Activated CD4-positive, CD25-positive, alpha-beta regulatory T cell (primary cell): Measurements from ENCODE around the gene ADARB2.
"Not testable (repeated sequence)": the region's sequence is repeated elsewhere in the genome, so short reads cannot be mapped to it uniquely, and the experiment has no call there.

Experiments
- DNase-seq, 4 experiments: peaks; one replicate each; lab custom pipeline; 2025; lab: John Stamatoyannopoulos, UW

ADARB2 gene

DNA sequence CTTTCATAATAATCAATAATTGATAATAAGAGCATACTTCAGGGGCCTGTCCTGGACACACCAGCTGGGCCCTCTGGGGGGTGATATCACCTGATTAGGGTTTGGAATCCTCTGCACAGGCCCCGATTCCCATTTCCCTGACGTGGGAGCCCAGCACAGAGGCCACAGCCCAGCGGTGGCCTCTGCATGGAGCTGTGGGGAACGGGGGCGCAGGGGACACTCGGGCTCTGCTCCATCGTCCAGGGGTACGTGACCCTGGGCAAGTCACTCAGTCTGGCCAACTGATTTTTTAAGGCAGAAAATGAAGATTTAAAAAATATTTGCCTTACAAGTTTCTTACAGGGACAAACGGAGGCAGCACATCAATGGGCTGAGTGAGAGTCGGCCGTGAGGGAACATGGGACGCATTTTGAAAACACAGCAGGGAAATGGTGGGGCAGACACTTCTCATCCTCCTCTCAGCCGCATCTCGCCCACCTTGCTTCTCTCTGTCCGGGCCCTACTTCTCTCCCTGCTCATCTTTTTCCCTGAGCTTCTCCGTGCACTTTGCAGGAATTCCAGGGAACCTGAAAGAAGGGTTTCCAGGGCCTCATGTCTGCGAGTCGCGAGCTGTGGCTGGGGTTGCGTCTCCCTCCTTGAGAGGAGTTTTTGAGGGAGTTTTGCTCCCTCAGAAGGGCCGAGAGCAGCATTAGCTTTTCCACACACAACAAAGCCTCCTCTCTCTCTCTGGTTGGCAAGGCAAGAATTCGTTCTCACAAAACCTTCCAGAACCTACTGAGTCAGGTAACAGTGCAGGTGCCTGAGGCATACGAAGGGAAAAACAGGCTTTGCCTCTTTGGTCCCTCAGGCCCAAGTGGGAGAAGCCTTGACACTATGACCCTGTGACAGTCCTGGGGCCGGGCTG is 369.1 kb downstream of the ADARB2 start:
- no peak for DNase-seq

- DNase-seq: no peak
Observed at GRCh38 chr10:1366811-1367425, 370.4 kb downstream of the ADARB2 start.

DNA sequence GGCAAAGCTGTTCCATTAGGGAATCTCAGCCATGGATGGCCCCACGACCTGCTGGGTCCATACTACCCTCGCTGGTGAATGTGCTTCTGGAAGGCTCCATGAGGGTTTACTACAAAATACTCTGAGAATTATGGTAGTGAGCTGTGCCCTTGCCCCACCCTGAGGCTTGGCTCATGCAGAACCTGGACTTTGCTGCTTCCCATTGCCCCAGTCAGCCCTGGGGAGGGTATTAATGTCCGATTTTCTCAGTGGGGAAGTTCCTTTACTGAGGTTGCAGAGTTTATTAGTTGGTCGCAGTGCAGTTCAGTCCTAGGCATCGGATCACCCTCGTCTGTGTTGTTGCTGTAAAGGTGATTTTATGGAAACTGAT is 371.0 kb downstream of the ADARB2 start:
- DNase-seq: no peak

GRCh38 chr10:1365540-1366321 is 371.6 kb downstream of the ADARB2 start:
- no peak for DNase-seq

- DNase-seq: no peak
Observed at GRCh38 chr10:1364151-1364910, 373.0 kb downstream of the ADARB2 start.

DNA sequence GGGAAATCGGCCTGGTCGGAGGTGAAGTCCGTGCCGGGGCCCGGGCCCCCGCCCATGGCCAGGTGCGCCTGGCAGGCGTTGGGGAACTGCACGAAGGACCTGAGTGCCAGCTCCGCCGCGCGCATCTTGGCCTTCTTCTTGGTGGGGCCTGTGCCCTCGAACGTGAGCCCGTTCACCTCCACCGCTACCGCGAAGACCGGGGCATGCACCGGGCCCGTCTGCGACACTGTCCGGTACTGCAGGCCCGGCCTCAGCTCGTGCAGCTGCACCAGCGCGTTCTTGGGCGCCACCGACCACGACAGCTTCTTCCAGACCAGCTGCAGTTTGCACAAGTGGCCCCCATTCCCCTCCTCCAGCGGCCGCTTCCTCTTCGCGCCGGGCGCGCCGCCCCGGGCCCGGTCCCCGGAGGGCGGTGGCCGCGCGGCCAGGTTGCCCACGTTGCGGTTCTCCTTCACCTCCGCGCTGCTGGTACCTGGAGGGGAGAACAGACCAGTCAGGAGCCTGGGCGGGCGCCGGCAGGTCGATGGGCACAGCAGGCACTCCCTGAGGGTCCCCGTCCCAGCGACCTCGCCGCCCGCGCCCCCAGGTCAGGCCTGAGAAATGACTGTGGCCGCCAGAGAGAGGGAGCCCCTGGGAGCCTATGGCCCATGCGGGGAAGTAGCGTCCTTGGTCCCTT is 373.7 kb downstream of the ADARB2 start:
- DNase-seq: no peak

- DNase-seq: no peak
Observed at GRCh38 chr10:1362589-1363445, 374.5 kb downstream of the ADARB2 start.

DNA sequence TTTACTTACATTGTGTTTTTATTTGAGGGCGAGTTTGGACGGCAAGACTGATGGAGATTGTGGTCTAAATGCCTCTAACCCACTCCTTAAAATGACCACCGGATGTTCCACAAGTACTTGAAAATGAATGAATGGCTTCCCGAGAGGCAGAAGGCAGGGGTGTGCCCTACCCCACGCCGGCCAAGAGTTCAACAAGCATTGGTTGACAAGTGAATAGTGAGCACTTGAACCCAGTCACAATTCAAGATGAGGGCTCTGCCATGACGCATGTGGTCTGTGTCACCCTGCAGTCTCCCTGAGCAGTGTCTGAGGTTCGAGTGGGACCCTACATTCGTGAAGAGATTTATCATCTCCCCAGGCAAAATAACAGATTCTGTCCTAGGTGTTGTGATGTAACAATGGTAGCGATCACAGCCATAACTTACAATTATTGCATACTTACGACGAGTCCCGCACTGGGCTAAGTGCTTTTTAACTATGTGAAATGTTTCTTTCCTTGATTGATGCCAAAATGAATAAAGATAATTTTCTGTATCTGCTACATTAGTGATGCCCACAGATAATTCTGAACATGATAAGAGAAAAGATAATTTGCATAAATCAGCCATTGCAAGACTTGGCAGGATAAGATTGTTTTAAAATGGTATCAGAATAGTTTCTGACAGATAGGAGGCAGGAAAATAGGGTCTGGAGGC is 375.8 kb downstream of the ADARB2 start:
- DNase-seq: no peak

GRCh38 chr10:1360558-1361164 is 376.7 kb downstream of the ADARB2 start:
- DNase-seq: no peak

DNA sequence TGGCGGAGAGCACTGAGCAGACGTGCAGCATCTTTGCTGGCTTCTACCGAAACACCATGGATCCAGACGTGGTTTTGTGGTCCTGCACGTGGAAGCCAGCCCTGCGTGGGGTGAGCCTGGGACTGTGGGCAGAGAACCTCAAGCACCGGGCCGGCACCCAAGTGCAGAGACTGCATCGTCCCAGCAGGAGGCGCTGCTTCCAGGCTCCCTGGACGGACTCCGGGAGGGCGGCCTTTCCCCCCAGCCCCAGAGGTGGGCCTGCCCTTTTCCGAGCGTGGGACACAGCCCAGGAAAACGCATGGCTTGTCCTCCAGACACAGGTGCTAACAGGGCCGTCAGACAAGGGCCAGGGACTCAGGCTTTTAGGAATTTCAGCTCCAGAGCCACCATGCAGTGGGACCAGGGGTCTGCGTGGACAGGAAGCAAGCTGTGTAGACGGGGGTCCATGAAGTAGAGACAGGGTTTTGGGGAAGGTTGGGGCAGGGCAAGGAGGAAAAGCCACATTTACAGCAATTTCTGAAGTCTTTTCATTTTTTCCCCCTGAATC is 377.2 kb downstream of the ADARB2 start:
- no peak for DNase-seq

GRCh38 chr10:1359626-1359955 is 377.7 kb downstream of the ADARB2 start:
- no peak for DNase-seq

GRCh38 chr10:1358860-1359625 is 378.3 kb downstream of the ADARB2 start:
- DNase-seq: no peak

- no peak for DNase-seq
Observed at GRCh38 chr10:1358147-1358546, 379.2 kb downstream of the ADARB2 start.

GRCh38 chr10:1356349-1356748 is 381.0 kb downstream of the ADARB2 start:
- DNase-seq: no peak

DNA sequence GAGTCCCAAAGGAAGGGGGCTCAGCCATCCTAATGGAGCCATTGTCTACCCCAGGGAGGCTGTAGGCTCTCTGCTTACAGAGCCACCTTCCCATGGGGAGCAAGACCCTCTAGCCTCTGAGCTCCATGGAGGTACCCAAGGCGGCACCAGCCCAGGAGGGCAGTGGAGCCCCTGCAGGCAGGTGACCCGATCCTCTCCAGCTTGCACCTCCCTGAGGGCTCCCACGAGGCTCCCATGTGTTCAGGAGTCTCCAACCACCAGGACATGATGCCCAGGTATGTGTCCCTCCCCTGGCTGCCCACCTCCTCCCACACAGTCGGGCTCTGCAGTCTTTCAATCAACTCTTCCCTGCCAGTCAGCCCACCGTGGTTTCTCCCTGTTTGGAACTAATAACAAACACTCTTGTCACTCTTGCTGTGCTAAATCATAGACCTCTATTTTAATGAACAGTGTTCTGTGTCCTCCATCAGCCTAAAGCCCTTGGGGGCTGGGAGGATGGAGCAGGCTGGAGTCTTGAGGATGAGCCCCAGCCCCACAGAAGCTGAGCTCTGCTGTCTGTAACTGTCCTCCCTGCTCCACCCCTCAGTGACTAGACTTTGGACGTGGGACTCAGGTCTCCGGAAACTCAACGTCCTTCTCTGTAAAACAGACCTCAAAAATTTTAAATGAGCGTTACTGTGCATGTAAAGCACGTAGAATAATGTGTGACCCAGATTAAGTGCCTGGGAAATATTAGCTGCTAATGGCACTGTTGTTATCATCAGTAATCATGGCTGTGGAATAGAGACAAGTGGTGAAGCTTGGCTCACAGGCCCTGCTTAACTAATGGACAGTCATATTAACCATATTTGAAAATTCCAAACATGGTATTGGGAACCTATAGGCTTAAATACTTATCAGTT is 382.3 kb downstream of the ADARB2 start:
- DNase-seq: no peak

- DNase-seq: not testable (repeated sequence)
Observed at GRCh38 chr10:1352296-1352695, 385.0 kb downstream of the ADARB2 start.

DNA sequence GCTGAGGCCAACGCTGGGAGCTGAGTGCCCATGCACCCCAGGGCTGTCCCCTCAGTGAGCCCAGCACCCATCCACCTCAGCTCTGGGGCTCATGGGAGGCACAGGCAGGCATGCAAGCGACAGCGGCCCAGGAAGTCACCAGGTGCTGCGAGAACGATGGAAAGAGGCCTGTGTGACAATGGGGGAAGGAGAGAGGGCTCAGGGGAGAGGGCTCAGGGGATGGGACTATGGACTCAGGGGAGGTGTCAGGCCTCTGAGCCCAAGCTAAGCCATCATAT is 388.6 kb downstream of the ADARB2 start:
- no peak for DNase-seq
